GM12891 (cell line): ENCODE measurements around the gene LRRC8D.

Experiments
- POLR2A ChIP-seq: IDR thresholded peaks from 2 replicates; pipeline ENCODE4 v1.6.1; 2011; ENCODE audit warnings: low read depth, low read length, control low read depth
- POLR2AphosphoS5 ChIP-seq: IDR thresholded peaks from 2 replicates; pipeline ENCODE4 v1.6.1; 2011; ENCODE audit warnings: low read depth, low read length, control low read depth
- SPI1 ChIP-seq: IDR thresholded peaks from 2 replicates; pipeline ENCODE4 v1.6.1; 2011; ENCODE audit warnings: low read depth, low read length, control low read depth

DNA sequence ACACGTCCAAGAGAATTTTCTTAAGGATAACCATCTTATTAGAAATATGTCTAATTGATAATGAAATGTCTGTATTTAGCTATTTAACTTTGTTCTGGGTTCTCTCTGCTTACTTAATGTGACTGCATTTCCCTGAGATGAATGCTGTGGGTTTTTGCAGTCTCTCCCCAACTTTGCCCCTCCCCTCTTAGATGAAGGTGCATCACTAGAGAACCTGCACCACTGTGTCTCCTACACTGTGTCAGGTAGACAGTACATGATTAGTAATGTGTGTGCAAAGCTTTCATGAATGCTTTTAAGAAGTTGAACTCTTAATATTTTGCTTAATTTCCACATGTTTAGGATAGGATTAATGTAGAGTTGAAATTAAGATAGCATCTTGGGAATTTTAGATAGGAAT, 51.7 kb downstream of the LRRC8D start:
- TF ChIP-seq POLR2A (no peak), POLR2AphosphoS5 (no peak), SPI1 (no peak)
